ENCODE data around the gene FGF1. TPM values are rescaled to one million over a fixed set of nuclear protein-coding genes. Genes with fewer than 3 reads are reported as not detected.

FGF1 gene
- polyA plus RNA-seq, 3 donors = not detected

GRCh38 chr5:142637871-142638270, 48.0 kb downstream of the FGF1 start:
- H3K27me3 Mint-ChIP-seq (ENCODE audit: low read depth in 3 of 3) = peaks cover 2 to 5% (median 4%) of the 10 kb centered on the region in 3 donors
- H3K36me3 ChIP-seq (replicated peaks in 1 of 2; ENCODE audit: control insufficient read depth in 1 of 2, insufficient read depth in 2 of 2, low read length in 2 of 2) = no peaks in the 10 kb centered on the region
- no peak overlapping the region for H3K27ac Mint-ChIP-seq
- H3K4me1 ChIP-seq (ENCODE audit: control insufficient read depth in 1 of 2, insufficient read depth in 2 of 2, low read length in 2 of 2) = no peaks in the 10 kb centered on the region
- no peaks in the 10 kb centered on the region for H3K27me3 ChIP-seq (ENCODE audit: control insufficient read depth in 2 of 2, insufficient read depth in 2 of 2, low read length in 2 of 2)
- H3K9me3 ChIP-seq (replicated peaks in 1 of 2; ENCODE audit: control insufficient read depth in 1 of 2, insufficient read depth in 1 of 2, low read length in 2 of 2) = no peaks in the 10 kb centered on the region
- H3K79me2 ChIP-seq (ENCODE audit: insufficient read depth, low read length) = no peaks in the 10 kb centered on the region
- no peak for DNase-seq
- no peak overlapping the region for H3K4me2 ChIP-seq (replicated peaks; ENCODE audit: extremely low read depth, low read length, poor library complexity, severe bottlenecking)
- H4K20me1 ChIP-seq (ENCODE audit: insufficient read depth, low read length) = no peaks in the 10 kb centered on the region
- H3K4me1 Mint-ChIP-seq = no peaks in the 10 kb centered on the region
- no peak overlapping the region for H2AFZ ChIP-seq (ENCODE audit: insufficient read depth, low read depth, low read length, poor library complexity, severe bottlenecking)
- H3K27ac ChIP-seq (ENCODE audit: low read depth in 1 of 2, low read length in 2 of 2) = no peak overlapping the region
- H3K9ac ChIP-seq (ENCODE audit: insufficient read depth, low read length, poor library complexity, severe bottlenecking) = no peak overlapping the region
- intact Hi-C loops (cut with micrococcal nuclease) = no loop called here
- no peak overlapping the region for H3K4me3 Mint-ChIP-seq
- no peaks in the 10 kb centered on the region for H3K9me3 Mint-ChIP-seq
- no peaks in the 10 kb centered on the region for H3K36me3 Mint-ChIP-seq
- WGBS (ENCODE audit: insufficient coverage) = 91% methylated on average over 2 of the region's 2 CpGs
- no peak for TF ChIP-seq CTCF (IDR thresholded peaks at IDR 0.05)
- no peak overlapping the region for H3K4me3 ChIP-seq (replicated peaks in 1 of 3; ENCODE audit: low read depth in 2 of 3, low read length in 3 of 3)

DNA sequence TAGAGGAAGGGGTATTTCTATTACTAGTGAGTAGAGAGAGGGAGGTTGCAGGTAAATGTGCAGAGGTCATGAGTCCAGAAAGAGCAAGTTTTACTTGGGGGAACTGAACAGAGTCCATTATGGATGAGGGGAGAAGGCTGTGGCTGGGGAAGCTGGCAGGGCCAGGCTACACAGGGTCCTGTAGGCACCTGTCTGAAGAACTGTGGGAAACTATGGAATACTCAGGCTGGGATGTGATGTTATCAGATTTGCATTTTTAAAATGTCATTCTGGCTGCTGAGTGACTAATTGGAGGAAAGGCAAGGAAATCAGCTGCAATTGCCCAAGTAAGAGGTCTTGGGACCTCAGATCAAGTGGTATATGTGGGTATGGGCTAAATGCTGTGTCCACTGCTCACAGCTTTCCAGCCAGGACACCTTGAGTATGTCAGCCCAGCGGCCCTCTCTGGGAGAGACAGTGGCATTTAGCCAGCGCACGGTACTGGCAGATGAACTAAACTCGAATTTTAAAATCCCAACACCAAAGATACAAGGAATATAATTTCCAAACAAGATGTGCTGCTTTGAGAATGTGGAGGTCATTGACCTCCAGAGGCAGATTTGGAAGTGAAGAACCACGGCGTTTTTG, 49.1 kb downstream of the FGF1 start:
- intact Hi-C loops (cut with micrococcal nuclease) = no loop called here
- no peak overlapping the region for H3K27ac ChIP-seq (ENCODE audit: low read depth in 1 of 2, low read length in 2 of 2)
- no peaks in the 10 kb centered on the region for H3K4me1 ChIP-seq (ENCODE audit: control insufficient read depth in 1 of 2, insufficient read depth in 2 of 2, low read length in 2 of 2)
- Mint-ChIP-seq H3K36me3 (no peaks in the 10 kb centered on the region), H3K9me3 (no peaks in the 10 kb centered on the region), H3K4me3 (no peak overlapping the region), H3K27me3 (ENCODE audit: low read depth in 3 of 3) (peaks cover 3 to 5% (median 4%) of the 10 kb centered on the region in 3 donors), H3K4me1 (no peaks in the 10 kb centered on the region), H3K27ac (no peak overlapping the region)
- WGBS (ENCODE audit: insufficient coverage) = no CpG with 5 or more reads among the region's 6 CpGs
- no peaks in the 10 kb centered on the region for H3K79me2 ChIP-seq (ENCODE audit: insufficient read depth, low read length)
- H3K4me3 ChIP-seq (replicated peaks in 1 of 3; ENCODE audit: low read depth in 2 of 3, low read length in 3 of 3) = no peak overlapping the region
- H3K27me3 ChIP-seq (ENCODE audit: control insufficient read depth in 2 of 2, insufficient read depth in 2 of 2, low read length in 2 of 2) = no peaks in the 10 kb centered on the region
- TF ChIP-seq CTCF (IDR thresholded peaks at IDR 0.05) = no peak
- no peaks in the 10 kb centered on the region for H3K36me3 ChIP-seq (replicated peaks in 1 of 2; ENCODE audit: control insufficient read depth in 1 of 2, insufficient read depth in 2 of 2, low read length in 2 of 2)
- no peak for DNase-seq
- H3K4me2 ChIP-seq (replicated peaks; ENCODE audit: extremely low read depth, low read length, poor library complexity, severe bottlenecking) = no peak overlapping the region
- no peaks in the 10 kb centered on the region for H3K9me3 ChIP-seq (replicated peaks in 1 of 2; ENCODE audit: control insufficient read depth in 1 of 2, insufficient read depth in 1 of 2, low read length in 2 of 2)
- no peak overlapping the region for H3K9ac ChIP-seq (ENCODE audit: insufficient read depth, low read length, poor library complexity, severe bottlenecking)
- H4K20me1 ChIP-seq (ENCODE audit: insufficient read depth, low read length) = no peaks in the 10 kb centered on the region
- no peak overlapping the region for H2AFZ ChIP-seq (ENCODE audit: insufficient read depth, low read depth, low read length, poor library complexity, severe bottlenecking)

Measured in CD14-positive monocyte (primary cell).